Eye (tissue), 1 donor: Measurements from ENCODE around the gene GAB2.

ENCODE experiments used
- DNase-seq: peaks from one replicate; pipeline ENCODE4 v3.0.0-alpha.2; 2015

GAB2 gene

DNA sequence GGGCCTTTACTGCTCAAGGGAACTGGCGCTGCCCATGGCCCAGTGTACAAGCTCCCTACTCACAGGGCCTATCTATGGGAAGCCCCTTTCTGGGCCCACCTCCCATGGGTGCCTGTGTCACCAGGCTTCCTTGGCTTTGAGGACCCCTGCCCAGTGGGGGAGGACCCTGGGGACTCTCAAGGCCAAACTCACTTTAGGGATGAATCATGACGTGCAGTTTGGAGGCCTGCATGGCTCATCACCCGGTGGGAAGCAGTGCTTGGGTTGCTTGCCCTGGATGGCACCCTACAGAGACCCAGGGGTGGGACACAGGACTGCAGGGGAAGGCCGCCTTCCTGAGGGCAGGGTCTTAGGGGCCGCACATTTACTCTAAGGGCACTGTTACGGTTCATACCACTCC is 245.7 kb downstream of the GAB2 start:
- DNase-seq: no peak

DNA sequence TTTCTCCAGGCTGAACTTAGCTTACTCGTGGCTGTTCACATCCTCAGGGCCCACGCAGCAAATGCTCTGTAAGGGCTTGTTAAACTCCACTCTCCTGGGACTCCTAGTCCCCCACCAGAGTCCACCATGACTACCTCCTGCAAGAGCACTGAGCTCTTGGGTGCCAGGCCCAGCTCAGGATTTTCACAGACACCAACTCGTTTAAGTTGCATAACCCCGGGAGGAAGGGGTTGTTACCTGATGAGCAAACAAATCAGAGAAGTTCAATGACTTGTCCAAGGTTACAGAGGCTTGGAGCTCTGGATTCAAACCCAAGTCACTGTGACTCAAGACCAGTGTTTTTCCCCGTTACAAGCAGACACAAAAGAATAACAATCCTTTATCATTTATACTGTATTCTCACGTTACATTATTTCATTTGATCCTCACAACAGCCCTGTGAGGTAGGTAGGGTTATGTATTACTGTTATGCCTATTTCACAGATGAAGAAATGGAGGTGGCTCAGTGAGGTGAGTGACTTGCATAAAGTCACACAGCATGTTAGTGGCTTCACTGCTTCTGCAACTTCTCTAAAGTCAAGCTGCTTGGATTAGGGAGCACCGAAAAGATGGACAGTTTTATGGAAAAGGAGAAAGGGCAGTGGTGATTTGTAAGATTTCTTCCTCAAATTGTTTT is 246.6 kb downstream of the GAB2 start:
- no peak for DNase-seq

DNA sequence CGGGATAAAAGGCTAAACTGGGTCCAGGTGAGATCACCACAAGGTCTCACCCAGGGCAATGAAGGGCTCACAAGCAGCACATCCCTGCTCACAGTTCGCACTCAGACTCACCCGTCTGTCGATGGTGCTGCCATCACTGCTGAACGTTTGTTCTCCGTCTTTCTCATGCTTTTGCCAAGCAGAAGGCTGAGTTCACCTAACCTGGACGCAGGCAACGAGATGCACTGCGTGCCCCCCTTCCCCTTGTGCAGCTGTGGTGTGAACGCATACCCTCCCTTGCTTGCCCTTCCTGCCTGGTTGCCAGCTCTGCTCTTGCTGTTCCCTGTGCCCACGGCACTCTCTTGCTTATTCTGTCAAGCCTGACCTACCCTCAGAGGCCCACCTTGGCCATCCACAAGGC is 247.2 kb downstream of the GAB2 start:
- no peak for DNase-seq

DNA sequence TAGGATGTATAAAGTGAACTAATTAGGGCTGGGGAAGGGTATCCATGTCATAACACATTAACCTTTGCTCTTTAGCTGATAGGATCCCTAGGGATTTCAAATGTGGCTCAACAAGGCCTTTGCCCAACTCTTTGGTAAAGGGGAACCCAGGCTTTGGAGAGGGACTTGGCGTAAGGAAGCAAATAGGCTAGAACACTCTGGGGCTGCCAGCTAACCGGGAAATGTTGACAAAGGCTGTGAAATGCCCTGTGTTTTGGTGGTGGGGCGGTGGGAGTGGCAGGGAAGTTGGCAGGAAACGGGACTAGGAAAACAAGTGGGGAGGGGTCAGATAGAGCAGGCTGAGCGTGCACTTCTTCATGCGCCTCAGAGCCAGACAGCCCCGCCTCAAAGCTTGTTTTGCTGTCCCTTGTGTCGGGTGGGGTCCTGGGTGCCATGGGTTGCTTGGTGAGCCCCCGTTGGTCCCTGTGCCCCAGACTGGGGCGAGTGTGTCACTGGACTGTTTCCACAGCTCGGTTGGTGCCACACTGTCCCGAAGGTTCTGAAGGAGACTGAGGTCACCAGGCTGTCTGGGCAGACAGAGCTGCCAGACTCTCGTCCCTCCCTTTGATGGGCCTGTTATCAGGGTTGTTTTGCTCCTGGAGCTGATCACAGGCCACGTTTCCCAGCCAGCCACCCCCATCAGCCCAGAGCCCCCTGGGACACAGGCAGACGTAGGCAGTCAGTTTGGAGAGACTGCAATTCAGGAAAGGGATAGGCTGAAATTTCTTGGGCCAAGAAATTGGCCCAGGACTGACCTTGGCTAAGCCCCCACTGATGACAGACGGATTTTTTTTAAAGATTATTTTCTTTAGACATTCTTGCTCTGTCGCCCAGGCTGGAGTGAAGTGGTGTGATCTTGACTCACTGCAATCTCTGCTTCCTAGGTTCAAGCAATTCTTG is 248.8 kb downstream of the GAB2 start:
- peak; percentile 34 for DNase-seq

DNA sequence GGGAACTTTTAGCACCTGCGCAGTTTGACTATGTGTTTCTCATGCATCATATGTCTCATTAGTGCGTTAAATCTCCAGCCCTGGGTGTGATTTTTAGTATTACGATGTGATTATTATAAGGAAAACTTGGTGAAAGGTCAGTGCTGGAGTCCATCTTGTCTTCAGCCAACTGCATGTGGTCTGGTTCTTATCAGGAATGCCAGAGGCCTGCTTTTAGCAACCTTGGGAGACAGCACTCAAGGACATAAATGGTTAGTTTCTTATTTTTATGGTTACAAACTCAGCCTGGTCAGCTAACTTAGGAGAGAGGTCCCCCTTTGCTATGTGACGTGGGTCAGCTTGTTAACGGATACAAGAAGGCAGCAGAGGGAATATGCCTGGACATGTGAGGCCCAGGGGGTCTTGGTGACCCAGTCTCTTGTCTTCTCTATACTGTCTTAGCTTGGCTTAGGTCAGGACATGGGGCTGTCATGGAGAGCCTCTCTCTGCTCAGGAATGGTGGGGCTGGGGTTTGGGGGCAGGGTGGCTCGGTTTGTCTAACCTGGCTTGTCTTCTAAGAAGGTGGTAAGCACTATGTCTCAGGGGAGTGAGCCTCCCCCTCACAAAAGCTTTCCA is 250.7 kb downstream of the GAB2 start:
- no peak for DNase-seq
